Fibroblast of upper back skin (primary cell): ENCODE measurements around the gene MID1.
A peak's percentile ranks its signal among the peaks of the same experiment; 100 is the strongest.

Experiments used
- DNase-seq: peaks from one replicate; pipeline ENCODE4 v3.0.0-alpha.2; 2013

The MID1 gene, protein sequence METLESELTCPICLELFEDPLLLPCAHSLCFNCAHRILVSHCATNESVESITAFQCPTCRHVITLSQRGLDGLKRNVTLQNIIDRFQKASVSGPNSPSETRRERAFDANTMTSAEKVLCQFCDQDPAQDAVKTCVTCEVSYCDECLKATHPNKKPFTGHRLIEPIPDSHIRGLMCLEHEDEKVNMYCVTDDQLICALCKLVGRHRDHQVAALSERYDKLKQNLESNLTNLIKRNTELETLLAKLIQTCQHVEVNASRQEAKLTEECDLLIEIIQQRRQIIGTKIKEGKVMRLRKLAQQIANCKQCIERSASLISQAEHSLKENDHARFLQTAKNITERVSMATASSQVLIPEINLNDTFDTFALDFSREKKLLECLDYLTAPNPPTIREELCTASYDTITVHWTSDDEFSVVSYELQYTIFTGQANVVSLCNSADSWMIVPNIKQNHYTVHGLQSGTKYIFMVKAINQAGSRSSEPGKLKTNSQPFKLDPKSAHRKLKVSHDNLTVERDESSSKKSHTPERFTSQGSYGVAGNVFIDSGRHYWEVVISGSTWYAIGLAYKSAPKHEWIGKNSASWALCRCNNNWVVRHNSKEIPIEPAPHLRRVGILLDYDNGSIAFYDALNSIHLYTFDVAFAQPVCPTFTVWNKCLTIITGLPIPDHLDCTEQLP

DNA sequence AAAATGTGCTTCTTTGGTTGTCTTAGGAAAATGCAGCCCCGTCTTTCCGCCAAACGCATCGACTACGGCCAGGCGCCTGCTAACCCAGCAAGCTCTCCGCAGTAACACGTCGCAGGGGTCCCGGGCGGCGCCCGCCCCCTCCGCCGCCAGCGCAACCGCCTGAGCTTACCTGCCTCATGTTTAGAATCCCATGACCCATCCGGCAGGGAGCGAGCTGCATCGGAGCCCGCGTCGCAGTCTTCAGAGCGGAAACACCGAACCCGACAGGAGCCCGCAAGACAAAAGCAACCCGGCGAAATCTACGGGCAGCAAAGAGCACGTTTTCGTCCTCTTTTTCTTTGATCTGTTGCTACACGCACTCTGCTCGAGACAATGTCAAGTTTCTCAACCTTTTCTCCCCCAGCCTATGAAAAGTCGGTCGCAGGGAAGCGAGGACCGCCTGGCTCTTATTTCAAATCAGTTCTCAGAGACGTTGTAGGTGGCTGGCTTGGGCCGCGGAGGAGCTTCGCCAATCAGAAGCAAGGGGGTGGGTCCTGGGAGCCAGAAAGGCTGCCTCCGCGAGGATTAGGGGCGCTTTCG, at the start of gene MID1:
MID1 (minus strand) TSS at position 465 of the 579 bp plus-strand sequence. CDS start 53,038 bp downstream, outside the sequence.
- peak; percentile 78 for DNase-seq

DNA sequence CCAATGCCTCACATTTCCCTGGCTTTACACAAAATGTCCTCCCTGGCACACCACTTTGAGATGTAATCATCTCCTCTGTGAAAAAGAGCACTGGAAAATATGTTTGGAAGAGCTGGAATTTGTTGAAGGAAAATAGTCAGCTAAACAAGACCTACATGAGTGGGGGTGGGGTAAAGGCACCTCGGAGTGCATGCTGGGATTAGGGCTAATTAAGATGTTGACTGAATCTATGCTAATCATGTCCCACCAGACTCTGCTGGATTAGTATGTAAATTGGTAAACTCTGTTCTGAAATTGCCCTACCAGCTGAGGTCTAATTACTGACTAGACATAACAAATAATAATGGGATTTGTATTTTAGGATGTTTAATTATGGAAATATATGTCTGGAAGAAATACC, 46.8 kb upstream of the MID1 start:
- no peak for DNase-seq

DNA sequence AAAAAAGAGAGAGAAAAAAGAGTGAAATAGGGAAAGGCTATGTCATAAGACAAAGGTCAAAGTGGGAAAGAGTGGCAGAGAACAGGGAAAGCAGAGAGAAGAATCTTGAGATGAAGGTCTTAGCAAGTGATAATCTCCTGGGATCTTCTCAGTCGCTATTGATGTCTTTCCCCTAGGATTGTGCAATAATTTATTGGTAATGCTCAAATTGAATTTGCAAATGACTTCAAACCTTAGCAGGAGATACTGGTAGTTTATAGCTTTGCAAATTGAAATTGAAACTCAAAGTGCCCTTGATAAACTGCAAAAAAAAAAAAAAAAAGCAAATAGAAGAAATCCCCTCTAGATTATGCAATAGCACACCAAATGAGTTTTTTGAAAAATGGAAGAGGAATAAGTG, 45.7 kb upstream of the MID1 start:
- no peak for DNase-seq

GRCh38 chrX:10665681-10666080, 45.3 kb upstream of the MID1 start:
- DNase-seq, result no peak

GRCh38 chrX:10660171-10660570, 39.8 kb upstream of the MID1 start:
- DNase-seq, result no peak

GRCh38 chrX:10656214-10656613, 35.8 kb upstream of the MID1 start:
- no peak for DNase-seq

GRCh38 chrX:10654960-10655359, 34.6 kb upstream of the MID1 start:
- DNase-seq, result no peak

DNA sequence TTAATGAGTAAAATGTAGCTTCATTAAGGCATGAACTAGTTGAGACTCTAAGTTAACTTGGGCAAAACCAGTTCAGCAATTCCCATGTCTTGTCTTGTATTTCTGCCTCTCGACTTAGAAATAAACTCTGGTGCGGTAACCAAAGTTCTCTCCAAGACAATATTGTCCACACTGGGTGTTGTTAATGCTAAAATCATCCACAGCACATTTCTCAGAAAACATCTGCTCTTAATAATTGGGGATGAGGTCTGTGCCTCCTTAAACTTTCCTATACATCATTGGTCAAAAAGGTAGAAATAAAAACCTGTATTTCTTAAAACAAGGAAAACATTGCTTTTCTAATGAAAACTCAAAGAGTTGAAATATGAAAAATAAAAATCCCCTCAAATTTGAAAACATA, 32.9 kb upstream of the MID1 start:
- no peak for DNase-seq

DNA sequence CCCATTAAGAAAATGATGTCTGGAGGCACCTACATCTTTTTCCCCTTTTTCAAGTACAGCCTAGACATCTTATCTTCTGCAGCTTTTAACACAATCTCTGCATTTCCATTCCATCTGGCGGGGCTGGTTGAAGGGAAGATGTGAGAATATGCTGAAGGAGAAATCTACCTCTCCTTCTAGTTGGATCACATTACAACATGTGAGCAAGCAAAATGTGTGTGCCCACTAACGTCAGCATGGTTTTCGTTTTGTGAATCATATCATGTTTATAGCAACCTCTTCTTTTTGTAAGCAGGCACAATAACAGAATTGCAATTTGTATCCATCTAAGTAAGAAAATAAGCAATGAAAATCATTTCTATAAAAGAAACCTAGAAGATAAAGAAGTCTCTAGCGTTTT, 28.9 kb upstream of the MID1 start:
- DNase-seq, result no peak

DNA sequence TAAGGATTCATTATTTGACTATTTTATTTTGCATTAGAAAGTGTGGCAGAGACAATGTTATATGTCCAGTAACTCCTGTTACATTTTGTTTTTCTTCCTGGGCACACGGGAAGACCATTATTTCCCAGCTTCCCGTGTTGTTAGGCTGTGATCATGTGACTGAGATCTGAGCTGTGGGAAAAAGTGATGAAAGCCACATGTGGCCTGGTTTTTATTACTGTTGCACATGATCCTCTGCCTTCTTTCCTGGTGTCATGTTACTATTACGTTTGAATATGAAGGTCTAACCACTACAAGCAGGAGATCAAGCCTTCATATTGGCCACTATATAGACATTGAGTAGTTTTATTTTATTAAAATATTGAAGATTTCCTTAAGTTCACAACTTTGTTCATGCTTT, 28.2 kb upstream of the MID1 start:
- peak; percentile 73 for DNase-seq

GRCh38 chrX:10636851-10637250, 16.5 kb upstream of the MID1 start:
- no peak for DNase-seq

GRCh38 chrX:10636337-10636736, 16.0 kb upstream of the MID1 start:
- DNase-seq, result peak; percentile 66

DNA sequence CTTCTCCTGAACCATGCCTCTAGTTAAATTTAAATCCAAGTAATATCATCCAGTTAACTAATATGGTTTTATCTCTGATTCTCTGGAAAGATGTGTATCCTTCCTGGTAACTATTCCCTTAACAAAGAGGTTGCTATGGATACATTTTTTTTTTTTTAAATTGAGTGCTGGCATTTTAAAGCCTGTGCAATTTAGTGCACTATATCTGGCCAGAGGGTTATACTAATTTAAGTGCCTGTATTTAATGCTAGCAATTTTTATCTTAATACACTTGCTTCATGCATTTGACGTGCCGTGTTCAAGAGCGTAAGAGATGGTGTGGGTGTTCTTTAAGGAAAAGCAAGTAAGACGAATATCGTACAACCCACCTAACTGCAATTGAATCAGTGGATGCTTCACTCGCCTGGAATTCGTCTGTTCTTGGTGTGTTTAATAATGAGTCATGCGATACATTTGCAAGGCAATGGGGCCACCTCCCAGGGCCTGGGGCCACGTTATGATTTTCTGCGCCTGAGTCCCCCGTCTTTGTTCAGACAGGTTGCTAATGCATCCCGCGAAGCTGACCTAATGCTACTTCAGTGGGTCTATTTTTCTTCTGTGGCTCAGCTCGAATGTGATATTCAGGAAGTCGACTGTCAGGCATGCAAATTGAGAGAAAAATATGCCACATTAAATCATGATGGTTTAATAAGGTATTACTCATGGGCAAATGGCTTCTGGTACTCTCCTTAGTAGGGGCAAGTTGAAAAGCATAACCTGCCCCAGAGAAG, 14.2 kb upstream of the MID1 start:
- peak; percentile 91 for DNase-seq

- peak; percentile 85 for DNase-seq
Measured at GRCh38 chrX:10633722-10634121, 13.3 kb upstream of the MID1 start.

DNA sequence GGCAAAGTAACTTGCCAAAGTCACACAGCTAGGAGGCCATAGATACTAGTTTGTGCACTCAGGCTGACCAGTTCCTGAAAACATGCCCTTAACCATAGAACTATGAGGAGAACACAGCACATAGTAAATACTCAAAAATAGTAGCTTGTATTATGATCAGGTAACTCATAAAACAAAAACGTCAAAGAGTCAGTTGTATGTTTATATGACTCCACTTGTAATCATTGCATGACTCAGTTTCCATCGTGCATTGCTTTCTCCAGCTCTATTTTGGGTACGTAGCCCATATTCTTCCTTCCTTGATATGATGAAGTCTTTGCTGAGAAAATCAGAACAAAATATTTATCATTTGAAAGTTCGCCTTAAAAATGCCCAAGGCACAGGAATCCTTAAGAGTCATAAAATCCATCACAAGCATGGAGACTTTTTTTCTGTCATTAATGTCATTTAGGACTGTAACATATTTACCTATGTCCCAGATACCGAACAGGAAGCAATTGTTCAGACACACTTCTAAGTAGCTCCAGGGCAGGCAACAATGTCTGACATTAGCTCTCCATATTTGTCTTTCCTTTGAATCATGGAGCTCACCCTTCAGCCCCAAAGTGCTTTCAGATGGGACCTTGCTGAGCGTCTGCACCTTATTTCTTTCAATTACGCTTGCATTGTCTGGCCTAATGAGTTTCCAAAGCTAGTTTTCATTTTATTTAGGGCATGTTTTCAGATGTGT, 11.2 kb upstream of the MID1 start:
- DNase-seq, result no peak

- DNase-seq, result no peak
Measured at GRCh38 chrX:10630320-10630719, 9.9 kb upstream of the MID1 start.

GRCh38 chrX:10629905-10630304, 9.5 kb upstream of the MID1 start:
- no peak for DNase-seq

- peak; percentile 44 for DNase-seq
Measured at GRCh38 chrX:10628906-10629305, 8.5 kb upstream of the MID1 start.

DNA sequence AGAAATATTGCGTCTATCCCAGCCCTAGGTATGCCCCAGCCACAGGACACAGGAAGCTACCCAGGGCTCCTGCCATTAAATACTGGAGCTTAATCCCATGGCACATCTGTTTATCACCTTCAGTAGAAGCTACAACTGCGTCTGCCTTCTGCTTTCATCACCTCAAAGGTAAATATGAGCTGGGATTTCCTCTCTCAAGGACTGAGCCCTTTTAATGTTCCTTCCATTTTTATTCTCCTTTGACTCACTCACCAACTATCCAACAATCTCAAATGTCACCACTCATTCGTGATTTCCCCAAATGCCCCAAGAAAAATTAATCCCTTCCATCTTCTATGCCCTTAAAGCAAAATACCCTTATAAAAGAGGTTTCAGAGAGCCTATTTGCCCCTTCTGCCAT, 1.8 kb upstream of the MID1 start:
- DNase-seq, result no peak

DNA sequence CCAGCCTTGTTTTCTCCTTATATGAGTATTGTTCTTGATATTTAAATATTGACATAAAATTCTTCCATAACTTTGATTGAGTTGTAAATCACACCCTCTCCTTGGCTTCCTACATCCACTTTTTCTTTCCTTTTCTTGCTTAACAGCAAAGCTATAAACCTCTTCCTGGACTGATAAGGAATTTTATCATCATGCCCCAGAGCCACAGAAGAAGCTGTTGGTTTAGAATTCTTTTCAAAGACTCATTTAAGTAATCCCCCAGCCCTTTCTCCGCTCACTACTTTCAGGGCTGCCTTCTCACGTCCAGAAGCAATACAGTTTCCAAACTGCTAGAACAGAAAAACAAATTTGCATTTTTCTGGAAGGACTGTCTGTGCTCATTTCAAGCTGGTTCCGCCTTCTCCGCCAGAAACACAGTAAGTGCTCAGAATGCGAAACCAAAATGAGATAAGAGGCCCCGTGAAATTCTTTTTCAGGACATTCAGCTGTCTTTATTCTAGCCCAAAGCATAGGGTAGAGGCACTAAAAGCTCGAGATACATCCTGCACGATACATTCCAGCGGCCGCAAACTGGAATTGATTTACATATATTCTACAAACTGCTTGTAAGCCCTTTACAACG, 849 bp downstream of the MID1 start:
- no peak for DNase-seq

DNA sequence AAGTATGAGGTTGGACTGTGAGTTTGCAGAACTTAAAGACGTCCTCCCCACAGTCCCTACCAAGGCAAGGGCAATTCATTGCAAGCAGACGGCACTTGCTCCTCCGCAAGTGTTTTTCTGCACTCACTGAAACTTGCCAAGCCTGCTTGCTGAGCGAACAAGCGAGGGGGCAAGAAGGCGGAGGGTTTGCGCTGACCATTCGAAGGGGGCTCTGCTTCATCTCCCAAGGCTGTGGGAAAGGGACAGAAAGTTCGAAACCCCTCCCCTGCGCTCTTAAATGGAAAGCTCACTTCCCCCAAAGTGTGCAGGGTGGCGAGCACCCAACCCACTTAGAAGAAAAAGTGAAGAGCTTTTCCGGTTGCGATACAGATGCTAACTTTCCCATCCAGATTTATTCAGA, 1.4 kb downstream of the MID1 start:
- DNase-seq, result no peak

DNA sequence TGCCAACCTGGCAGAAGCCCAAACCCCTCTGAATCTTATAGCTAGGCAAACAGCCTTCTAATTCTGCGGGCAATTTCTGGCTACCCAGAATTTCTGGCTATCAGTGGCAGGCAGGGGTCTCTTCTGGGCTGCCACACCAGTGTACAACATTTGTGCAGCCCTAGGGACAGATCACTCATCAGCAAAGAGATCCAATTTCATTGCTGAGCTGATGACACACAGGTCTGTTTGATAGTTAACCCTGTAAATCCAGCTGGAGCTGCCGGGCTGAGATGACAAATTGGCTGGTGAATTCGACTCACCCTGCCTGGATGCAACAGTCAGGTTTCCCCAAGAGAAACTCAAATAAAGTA, 2.4 kb downstream of the MID1 start:
- peak; percentile 50 for DNase-seq
